ENCODE measurements around the gene CCDC68.

DNA sequence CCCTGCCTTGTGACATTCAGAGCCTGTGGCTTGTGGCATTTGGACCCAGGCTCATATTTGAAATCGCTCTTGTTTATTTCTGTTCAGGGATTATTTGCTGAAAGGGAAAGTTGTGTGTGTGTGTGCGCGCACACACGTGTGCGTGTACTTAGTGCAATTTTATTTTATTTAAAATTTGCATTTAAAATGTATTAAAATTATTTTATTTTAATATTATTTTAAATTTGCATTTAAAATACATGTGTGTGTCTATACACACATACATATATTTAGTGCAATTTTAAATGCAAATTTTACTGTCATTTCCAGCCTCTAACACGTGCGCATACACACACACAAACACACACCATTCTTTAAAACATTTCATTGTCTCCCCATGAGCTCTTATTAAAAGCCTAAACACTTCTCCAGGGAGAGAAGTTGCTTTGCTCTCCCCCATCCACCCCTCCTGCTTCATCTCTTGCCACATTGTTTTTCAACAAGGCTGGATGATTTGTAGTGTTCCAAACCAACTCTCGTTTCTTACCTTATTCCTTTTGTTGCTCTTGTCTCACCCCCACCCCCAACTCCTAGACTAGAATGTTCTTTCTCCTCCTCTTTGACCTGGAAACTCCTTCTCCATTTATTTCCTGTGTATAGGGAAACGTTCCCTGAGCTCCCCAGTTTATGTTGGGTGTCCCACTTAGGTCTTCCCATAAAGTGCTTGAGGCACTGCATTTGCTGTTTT, 3.8 kb upstream of the CCDC68 start:
- TF ChIP-seq TAF1 (IDR thresholded peaks at IDR 0.05; ENCODE audit: borderline replicate concordance, low read depth, low read length), result no peak
- no peak for TF ChIP-seq POLR2A (IDR thresholded peaks at IDR 0.05; ENCODE audit: low read depth, low read length)
- no peak for TF ChIP-seq POLR2AphosphoS5 (IDR thresholded peaks at IDR 0.05; ENCODE audit: low read depth, low read length)
